ENCODE data around the gene ADRM1. TPM values are rescaled to one million over a fixed set of nuclear protein-coding genes. Genes with fewer than 3 reads are reported as not detected.

ADRM1 gene
- total and polyA plus RNA-seq, 2 experiments from 2014 or later = 206 to 243 TPM

DNA sequence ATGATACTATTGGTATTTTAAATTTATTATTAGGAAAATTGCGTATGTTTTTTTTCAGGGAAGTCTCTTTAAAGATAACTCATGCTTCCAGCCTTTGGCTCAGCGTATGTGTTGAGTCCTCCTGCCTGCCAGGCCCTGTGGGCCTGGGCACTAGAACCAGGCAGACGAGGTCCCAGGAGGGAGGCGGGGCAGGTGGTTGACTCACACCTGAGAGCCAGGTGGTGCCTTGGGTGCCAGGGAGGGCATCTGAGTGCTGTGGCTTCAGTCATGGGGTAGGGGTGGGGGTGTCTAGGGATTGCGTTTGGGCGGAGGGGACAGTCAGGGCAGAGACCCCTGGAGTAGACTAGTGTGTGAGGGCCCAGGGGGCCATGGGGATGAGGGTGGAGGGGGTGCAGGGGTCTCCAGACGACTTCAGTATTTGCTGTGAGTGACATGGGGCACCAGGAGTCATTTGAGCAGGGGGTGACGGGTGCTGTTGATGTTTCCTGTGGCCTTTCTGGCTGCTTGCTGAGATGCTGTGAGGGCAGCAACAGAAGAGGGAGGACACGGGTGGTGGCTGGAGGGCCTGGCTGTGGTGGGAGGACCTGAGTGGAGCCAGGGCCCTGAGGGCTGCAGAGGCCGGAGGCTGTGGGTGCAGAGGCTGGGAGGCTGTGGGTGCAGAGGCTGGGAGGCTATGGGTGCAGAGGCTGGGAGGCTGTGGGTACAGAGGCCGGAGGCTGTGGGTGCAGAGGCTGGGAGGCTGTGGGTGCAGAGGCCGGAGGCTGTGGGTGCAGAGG lies 14.8 kb upstream of the ADRM1 start:
- Histone ChIP-seq H4K20me1 (replicated peaks; ENCODE audit: insufficient read depth) (no peaks in the 10 kb centered on the region), H3K27ac (ENCODE audit: low read depth) (no peak overlapping the region), H3K4me1 (ENCODE audit: insufficient read depth) (no peaks in the 10 kb centered on the region), H3K36me3 (ENCODE audit: insufficient read depth) (0 out of 2 replicates have a peak, but pooled peaks cover 4% of the 10 kb centered on the region), H3F3A (replicated peaks; ENCODE audit: low read depth) (0 out of 2 replicates have a peak, but pooled peaks cover 3% of the 10 kb centered on the region), H3K79me2 (replicated peaks; ENCODE audit: insufficient read depth) (no peaks in the 10 kb centered on the region), H3K4me3 (no peak overlapping the region), H3K9me2 (ENCODE audit: insufficient read depth) (no peaks in the 10 kb centered on the region), H3K4me2 (no peak overlapping the region), H3K27me3 (ENCODE audit: insufficient read depth) (no peaks in the 10 kb centered on the region), H2AFZ (no peak overlapping the region)
- Mint-ChIP-seq H3K4me3 (no peak overlapping the region), H3K27ac (no peak overlapping the region), H3K27me3 (ENCODE audit: insufficient read depth, low read depth, poor library complexity) (peaks cover 11% of the 10 kb centered on the region), H3K9me3 (no peaks in the 10 kb centered on the region), H3K4me1 (no peaks in the 10 kb centered on the region), H3K36me3 (ENCODE audit: low read depth) (peaks cover 26% of the 10 kb centered on the region)
- TF ChIP-seq NANOG (IDR thresholded peaks at IDR 0.05; ENCODE audit: borderline replicate concordance) (no peak), STAT1 (IDR thresholded peaks at IDR 0.05; ENCODE audit: unreplicated experiment) (no peak), EZH2 (IDR thresholded peaks at IDR 0.05; ENCODE audit: low read depth, unreplicated experiment) (no peak), POLR2AphosphoS5 (IDR thresholded peaks at IDR 0.05; ENCODE audit: low read depth) (no peak), ZNF114 (CRISPR knock-in tag; IDR thresholded peaks at IDR 0.05) (no peak), REST (IDR thresholded peaks at IDR 0.05; ENCODE audit: unreplicated experiment) (no peak), CREB1 (CRISPR knock-in tag; IDR thresholded peaks at IDR 0.05; ENCODE audit: low read depth) (no peak), JUNB (IDR thresholded peaks at IDR 0.05; ENCODE audit: unreplicated experiment) (no peak), ZNF331 (CRISPR knock-in tag; IDR thresholded peaks at IDR 0.05; ENCODE audit: low read depth) (no peak), EZH2phosphoT487 (IDR thresholded peaks at IDR 0.05; ENCODE audit: unreplicated experiment) (no peak), ETS1 (IDR thresholded peaks at IDR 0.05) (no peak)
- TF ChIP-seq, protein P1, sequence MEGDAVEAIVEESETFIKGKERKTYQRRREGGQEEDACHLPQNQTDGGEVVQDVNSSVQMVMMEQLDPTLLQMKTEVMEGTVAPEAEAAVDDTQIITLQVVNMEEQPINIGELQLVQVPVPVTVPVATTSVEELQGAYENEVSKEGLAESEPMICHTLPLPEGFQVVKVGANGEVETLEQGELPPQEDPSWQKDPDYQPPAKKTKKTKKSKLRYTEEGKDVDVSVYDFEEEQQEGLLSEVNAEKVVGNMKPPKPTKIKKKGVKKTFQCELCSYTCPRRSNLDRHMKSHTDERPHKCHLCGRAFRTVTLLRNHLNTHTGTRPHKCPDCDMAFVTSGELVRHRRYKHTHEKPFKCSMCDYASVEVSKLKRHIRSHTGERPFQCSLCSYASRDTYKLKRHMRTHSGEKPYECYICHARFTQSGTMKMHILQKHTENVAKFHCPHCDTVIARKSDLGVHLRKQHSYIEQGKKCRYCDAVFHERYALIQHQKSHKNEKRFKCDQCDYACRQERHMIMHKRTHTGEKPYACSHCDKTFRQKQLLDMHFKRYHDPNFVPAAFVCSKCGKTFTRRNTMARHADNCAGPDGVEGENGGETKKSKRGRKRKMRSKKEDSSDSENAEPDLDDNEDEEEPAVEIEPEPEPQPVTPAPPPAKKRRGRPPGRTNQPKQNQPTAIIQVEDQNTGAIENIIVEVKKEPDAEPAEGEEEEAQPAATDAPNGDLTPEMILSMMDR (conservative IDR thresholded peaks at IDR 0.05; ENCODE audit: low read depth in 2 of 2) = no peak
- TF ChIP-seq, protein P2, sequence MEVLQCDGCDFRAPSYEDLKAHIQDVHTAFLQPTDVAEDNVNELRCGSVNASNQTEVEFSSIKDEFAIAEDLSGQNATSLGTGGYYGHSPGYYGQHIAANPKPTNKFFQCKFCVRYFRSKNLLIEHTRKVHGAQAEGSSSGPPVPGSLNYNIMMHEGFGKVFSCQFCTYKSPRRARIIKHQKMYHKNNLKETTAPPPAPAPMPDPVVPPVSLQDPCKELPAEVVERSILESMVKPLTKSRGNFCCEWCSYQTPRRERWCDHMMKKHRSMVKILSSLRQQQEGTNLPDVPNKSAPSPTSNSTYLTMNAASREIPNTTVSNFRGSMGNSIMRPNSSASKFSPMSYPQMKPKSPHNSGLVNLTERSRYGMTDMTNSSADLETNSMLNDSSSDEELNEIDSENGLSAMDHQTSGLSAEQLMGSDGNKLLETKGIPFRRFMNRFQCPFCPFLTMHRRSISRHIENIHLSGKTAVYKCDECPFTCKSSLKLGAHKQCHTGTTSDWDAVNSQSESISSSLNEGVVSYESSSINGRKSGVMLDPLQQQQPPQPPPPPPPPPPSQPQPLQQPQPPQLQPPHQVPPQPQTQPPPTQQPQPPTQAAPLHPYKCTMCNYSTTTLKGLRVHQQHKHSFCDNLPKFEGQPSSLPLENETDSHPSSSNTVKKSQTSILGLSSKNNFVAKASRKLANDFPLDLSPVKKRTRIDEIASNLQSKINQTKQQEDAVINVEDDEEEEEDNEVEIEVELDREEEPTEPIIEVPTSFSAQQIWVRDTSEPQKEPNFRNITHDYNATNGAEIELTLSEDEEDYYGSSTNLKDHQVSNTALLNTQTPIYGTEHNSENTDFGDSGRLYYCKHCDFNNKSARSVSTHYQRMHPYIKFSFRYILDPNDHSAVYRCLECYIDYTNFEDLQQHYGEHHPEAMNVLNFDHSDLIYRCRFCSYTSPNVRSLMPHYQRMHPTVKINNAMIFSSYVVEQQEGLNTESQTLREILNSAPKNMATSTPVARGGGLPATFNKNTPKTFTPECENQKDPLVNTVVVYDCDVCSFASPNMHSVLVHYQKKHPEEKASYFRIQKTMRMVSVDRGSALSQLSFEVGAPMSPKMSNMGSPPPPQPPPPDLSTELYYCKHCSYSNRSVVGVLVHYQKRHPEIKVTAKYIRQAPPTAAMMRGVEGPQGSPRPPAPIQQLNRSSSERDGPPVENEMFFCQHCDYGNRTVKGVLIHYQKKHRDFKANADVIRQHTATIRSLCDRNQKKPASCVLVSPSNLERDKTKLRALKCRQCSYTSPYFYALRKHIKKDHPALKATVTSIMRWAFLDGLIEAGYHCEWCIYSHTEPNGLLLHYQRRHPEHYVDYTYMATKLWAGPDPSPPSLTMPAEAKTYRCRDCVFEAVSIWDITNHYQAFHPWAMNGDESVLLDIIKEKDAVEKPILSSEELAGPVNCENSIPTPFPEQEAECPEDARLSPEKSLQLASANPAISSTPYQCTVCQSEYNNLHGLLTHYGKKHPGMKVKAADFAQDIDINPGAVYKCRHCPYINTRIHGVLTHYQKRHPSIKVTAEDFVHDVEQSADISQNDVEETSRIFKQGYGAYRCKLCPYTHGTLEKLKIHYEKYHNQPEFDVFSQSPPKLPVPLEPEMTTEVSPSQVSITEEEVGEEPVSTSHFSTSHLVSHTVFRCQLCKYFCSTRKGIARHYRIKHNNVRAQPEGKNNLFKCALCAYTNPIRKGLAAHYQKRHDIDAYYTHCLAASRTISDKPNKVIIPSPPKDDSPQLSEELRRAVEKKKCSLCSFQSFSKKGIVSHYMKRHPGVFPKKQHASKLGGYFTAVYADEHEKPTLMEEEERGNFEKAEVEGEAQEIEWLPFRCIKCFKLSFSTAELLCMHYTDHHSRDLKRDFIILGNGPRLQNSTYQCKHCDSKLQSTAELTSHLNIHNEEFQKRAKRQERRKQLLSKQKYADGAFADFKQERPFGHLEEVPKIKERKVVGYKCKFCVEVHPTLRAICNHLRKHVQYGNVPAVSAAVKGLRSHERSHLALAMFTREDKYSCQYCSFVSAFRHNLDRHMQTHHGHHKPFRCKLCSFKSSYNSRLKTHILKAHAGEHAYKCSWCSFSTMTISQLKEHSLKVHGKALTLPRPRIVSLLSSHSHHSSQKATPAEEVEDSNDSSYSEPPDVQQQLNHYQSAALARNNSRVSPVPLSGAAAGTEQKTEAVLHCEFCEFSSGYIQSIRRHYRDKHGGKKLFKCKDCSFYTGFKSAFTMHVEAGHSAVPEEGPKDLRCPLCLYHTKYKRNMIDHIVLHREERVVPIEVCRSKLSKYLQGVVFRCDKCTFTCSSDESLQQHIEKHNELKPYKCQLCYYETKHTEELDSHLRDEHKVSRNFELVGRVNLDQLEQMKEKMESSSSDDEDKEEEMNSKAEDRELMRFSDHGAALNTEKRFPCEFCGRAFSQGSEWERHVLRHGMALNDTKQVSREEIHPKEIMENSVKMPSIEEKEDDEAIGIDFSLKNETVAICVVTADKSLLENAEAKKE (CRISPR knock-in tag; IDR thresholded peaks at IDR 0.05) = no peak
- DNase-seq (ENCODE audit: low spot score) (no peak), ATAC-seq (no peak)

Data from GM23338 (cell line).